ENCODE data around the gene METTL22. TPM values are rescaled to one million over a fixed set of nuclear protein-coding genes. Genes with fewer than 3 reads are reported as not detected.
A peak's percentile ranks its signal among the peaks of the same experiment; 100 is the strongest.

METTL22 gene
- total RNA-seq (10 to 100 TPM; 36.5 to 39.4 TPM), polyA plus RNA-seq (10 to 100 TPM; 17.9 to 28.4 TPM)
- long read RNA-seq, donor 1, full-length matches to known transcripts, result 3 of 3 reads
- long read RNA-seq, donor 1, partial matches to known transcripts, result 0 of 3 reads
- long read RNA-seq, donor 1, other reads (novel, unspliced or antisense), result 0 of 3 reads
- long read RNA-seq, donor 2, result 0 reads
- long read RNA-seq, donor 3, full-length matches to known transcripts, result 3 of 3 reads
- long read RNA-seq, donor 3, partial matches to known transcripts, result 0 of 3 reads
- long read RNA-seq, donor 3, other reads (novel, unspliced or antisense), result 0 of 3 reads
- long read RNA-seq, donor 4, partial matches to known transcripts, result 0 of 2 reads
- long read RNA-seq, donor 4, other reads (novel, unspliced or antisense), result 0 of 2 reads
- long read RNA-seq, donor 5, full-length matches to known transcripts, result 3 of 3 reads
- long read RNA-seq, donor 5, partial matches to known transcripts, result 0 of 3 reads
- long read RNA-seq, donor 5, other reads (novel, unspliced or antisense), result 0 of 3 reads

GRCh38 chr16:8621572-8622314 is at the start of gene METTL22:
Gene METTL22, plus strand, starts transcription at chr16:8621698. Its CDS starts 3,968 bp downstream, at chr16:8625666.
- H3K9me3 ChIP-seq (ENCODE audit: control insufficient read depth in 4 of 4, insufficient read depth in 3 of 4, low read length in 3 of 4), result no peaks in the 10 kb centered on the region
- peak within 1 kb of the TSS; percentile 92 to 94 for H3K27ac ChIP-seq (ENCODE audit: low read depth in 1 of 2, low read length in 1 of 2)
- ATAC-seq (ENCODE audit: insufficient read depth, low FRiP score), result peak; percentile 98
- DNase-seq, result peak; percentile 88 to 91 (median 90)
- H3K4me1 ChIP-seq (ENCODE audit: control insufficient read depth in 5 of 5, insufficient read depth in 5 of 5, low read length in 5 of 5), result peaks cover 2 to 14% (median 5%) of the 10 kb centered on the region in 5 donors
- peak within 1 kb of the TSS; percentile 99 for H3K9ac ChIP-seq (ENCODE audit: insufficient read depth in 1 of 2, low read length in 2 of 2)
- peaks cover 0 to 9% (median 0%) of the 10 kb centered on the region in 3 donors for H3K27me3 ChIP-seq (ENCODE audit: control insufficient read depth in 3 of 3, insufficient read depth in 3 of 3, low read length in 2 of 3)
- peak within 1 kb of the TSS; percentile 94 for H3K4me3 ChIP-seq
- WGBS, 2 donors, result 0% methylated on average over 46 to 51 of the region's 51 CpGs
- no peak for TF ChIP-seq CTCF (IDR thresholded peaks at IDR 0.05; ENCODE audit: control extremely low read depth, extremely low read depth)
- peaks cover 8 to 11% (median 9%) of the 10 kb centered on the region in 4 donors for H3K36me3 ChIP-seq (ENCODE audit: control insufficient read depth in 4 of 4, insufficient read depth in 4 of 4, low read length in 4 of 4)

- WGBS, 2 donors, result 79 to 84% methylated on average over 11 of the region's 11 CpGs
- Histone ChIP-seq H3K27me3 (ENCODE audit: control insufficient read depth in 3 of 3, insufficient read depth in 3 of 3, low read length in 2 of 3) (peaks cover 0 to 27% (median 5%) of the 10 kb centered on the region in 3 donors), H3K36me3 (ENCODE audit: control insufficient read depth in 4 of 4, insufficient read depth in 4 of 4, low read length in 4 of 4) (no peaks in the 10 kb centered on the region), H3K27ac (ENCODE audit: low read depth in 1 of 2, low read length in 1 of 2) (no peak overlapping the region), H3K4me3 (no peak overlapping the region), H3K4me1 (ENCODE audit: control insufficient read depth in 5 of 5, insufficient read depth in 5 of 5, low read length in 5 of 5) (peaks cover 0 to 3% (median 0%) of the 10 kb centered on the region in 5 donors), H3K9ac (ENCODE audit: insufficient read depth in 1 of 2, low read length in 2 of 2) (no peak overlapping the region), H3K9me3 (ENCODE audit: control insufficient read depth in 4 of 4, insufficient read depth in 3 of 4, low read length in 3 of 4) (no peaks in the 10 kb centered on the region)
- ATAC-seq (ENCODE audit: insufficient read depth, low FRiP score) (no peak), DNase-seq (no peak)
- TF ChIP-seq CTCF (IDR thresholded peaks at IDR 0.05; ENCODE audit: control extremely low read depth, extremely low read depth), result no peak
Measured at GRCh38 chr16:8572063-8572918, 49.2 kb upstream of the METTL22 start.

- H3K9me3 ChIP-seq (ENCODE audit: control insufficient read depth in 4 of 4, insufficient read depth in 3 of 4, low read length in 3 of 4), result peaks cover 0 to 2% (median 0%) of the 10 kb centered on the region in 4 donors
- WGBS, 2 donors, result 39 to 45% methylated on average over 7 of the region's 7 CpGs
- H3K36me3 ChIP-seq (ENCODE audit: control insufficient read depth in 4 of 4, insufficient read depth in 4 of 4, low read length in 4 of 4), result no peaks in the 10 kb centered on the region
- ATAC-seq (ENCODE audit: insufficient read depth, low FRiP score) (no peak), DNase-seq (peak in 2 of 3 donors; percentile 22 to 33)
- peak; percentile 1 for TF ChIP-seq CTCF (IDR thresholded peaks at IDR 0.05; ENCODE audit: control extremely low read depth, extremely low read depth)
- H3K27ac ChIP-seq (ENCODE audit: low read depth in 1 of 2, low read length in 1 of 2), result no peak overlapping the region
- H3K4me3 ChIP-seq, result no peak overlapping the region
- peaks cover 0 to 27% (median 5%) of the 10 kb centered on the region in 3 donors for H3K27me3 ChIP-seq (ENCODE audit: control insufficient read depth in 3 of 3, insufficient read depth in 3 of 3, low read length in 2 of 3)
- H3K4me1 ChIP-seq (ENCODE audit: control insufficient read depth in 5 of 5, insufficient read depth in 5 of 5, low read length in 5 of 5), result no peaks in the 10 kb centered on the region
- H3K9ac ChIP-seq (ENCODE audit: insufficient read depth in 1 of 2, low read length in 2 of 2), result no peak overlapping the region
Measured at GRCh38 chr16:8572919-8573724, 48.4 kb upstream of the METTL22 start.
